Measurements from ENCODE around the gene SORCS3. TPM values are rescaled to one million over a fixed set of nuclear protein-coding genes. Genes with fewer than 3 reads are reported as not detected.

Gene SORCS3
- polyA plus RNA-seq, 3 donors, result not detected

- no peak overlapping the region for H3K27ac ChIP-seq (ENCODE audit: low read depth in 1 of 2, low read length in 2 of 2)
- H3K27me3 ChIP-seq (ENCODE audit: control insufficient read depth in 2 of 2, insufficient read depth in 2 of 2, low read length in 2 of 2), result no peaks in the 10 kb centered on the region
- H2AFZ ChIP-seq (ENCODE audit: insufficient read depth, low read depth, low read length, poor library complexity, severe bottlenecking), result no peak overlapping the region
- Mint-ChIP-seq H3K9me3 (peaks cover 0 to 3% (median 0%) of the 10 kb centered on the region in 7 donors), H3K36me3 (no peaks in the 10 kb centered on the region), H3K4me3 (no peak overlapping the region), H3K4me1 (no peaks in the 10 kb centered on the region), H3K27me3 (ENCODE audit: low read depth in 3 of 3) (peaks cover 1 to 7% (median 4%) of the 10 kb centered on the region in 3 donors), H3K27ac (no peak overlapping the region)
- no peaks in the 10 kb centered on the region for H3K9me3 ChIP-seq (replicated peaks in 1 of 2; ENCODE audit: control insufficient read depth in 1 of 2, insufficient read depth in 1 of 2, low read length in 2 of 2)
- intact Hi-C loops (cut with micrococcal nuclease), result no loop called here
- H3K79me2 ChIP-seq (ENCODE audit: insufficient read depth, low read length), result no peaks in the 10 kb centered on the region
- no peak for TF ChIP-seq CTCF (IDR thresholded peaks at IDR 0.05)
- no peak overlapping the region for H3K4me2 ChIP-seq (replicated peaks; ENCODE audit: extremely low read depth, low read length, poor library complexity, severe bottlenecking)
- H3K4me1 ChIP-seq (ENCODE audit: control insufficient read depth in 1 of 2, insufficient read depth in 2 of 2, low read length in 2 of 2), result no peaks in the 10 kb centered on the region
- no peaks in the 10 kb centered on the region for H4K20me1 ChIP-seq (ENCODE audit: insufficient read depth, low read length)
- H3K36me3 ChIP-seq (replicated peaks in 1 of 2; ENCODE audit: control insufficient read depth in 1 of 2, insufficient read depth in 2 of 2, low read length in 2 of 2), result no peaks in the 10 kb centered on the region
- no peak overlapping the region for H3K4me3 ChIP-seq (replicated peaks in 1 of 3; ENCODE audit: low read depth in 2 of 3, low read length in 3 of 3)
- H3K9ac ChIP-seq (ENCODE audit: insufficient read depth, low read length, poor library complexity, severe bottlenecking), result no peak overlapping the region
- no CpG with 5 or more reads among the region's 3 CpGs for WGBS (ENCODE audit: insufficient coverage)
- no peak for DNase-seq
Observed at GRCh38 chr10:104906112-104906511, 265.0 kb downstream of the SORCS3 start.

DNA sequence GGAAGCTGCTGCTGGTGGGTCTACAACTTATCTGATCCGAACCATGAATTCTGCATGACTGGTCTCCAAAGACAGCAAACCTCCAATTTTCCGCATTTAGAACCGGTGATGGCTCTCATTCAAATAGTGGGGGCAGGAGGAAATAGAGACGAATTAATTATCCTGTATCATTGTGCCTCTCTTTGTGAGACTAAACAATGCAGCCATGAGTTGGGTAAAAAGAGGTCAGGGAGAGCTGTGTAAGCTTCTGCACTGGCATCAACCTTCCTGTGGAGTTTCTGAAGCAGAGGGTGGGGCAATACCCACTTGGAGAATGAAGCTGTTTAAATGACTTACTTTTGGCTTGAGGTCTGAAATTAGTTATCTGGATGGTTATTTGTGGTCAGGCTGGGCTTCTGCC, 266.4 kb downstream of the SORCS3 start:
- DNase-seq, result no peak
- no peak for TF ChIP-seq CTCF (IDR thresholded peaks at IDR 0.05)
- no peaks in the 10 kb centered on the region for H3K4me1 Mint-ChIP-seq
- no peak overlapping the region for H3K27ac Mint-ChIP-seq
- H3K9me3 Mint-ChIP-seq, result peaks cover 0 to 4% (median 0%) of the 10 kb centered on the region in 7 donors
- no peak overlapping the region for H2AFZ ChIP-seq (ENCODE audit: insufficient read depth, low read depth, low read length, poor library complexity, severe bottlenecking)
- 60% methylated on average over 2 of the region's 4 CpGs for WGBS (ENCODE audit: insufficient coverage)
- no peaks in the 10 kb centered on the region for H3K9me3 ChIP-seq (replicated peaks in 1 of 2; ENCODE audit: control insufficient read depth in 1 of 2, insufficient read depth in 1 of 2, low read length in 2 of 2)
- H3K27me3 ChIP-seq (ENCODE audit: control insufficient read depth in 2 of 2, insufficient read depth in 2 of 2, low read length in 2 of 2), result no peaks in the 10 kb centered on the region
- no peak overlapping the region for H3K4me2 ChIP-seq (replicated peaks; ENCODE audit: extremely low read depth, low read length, poor library complexity, severe bottlenecking)
- no peak overlapping the region for H3K4me3 ChIP-seq (replicated peaks in 1 of 3; ENCODE audit: low read depth in 2 of 3, low read length in 3 of 3)
- H3K79me2 ChIP-seq (ENCODE audit: insufficient read depth, low read length), result no peaks in the 10 kb centered on the region
- no peaks in the 10 kb centered on the region for H3K36me3 Mint-ChIP-seq
- no peak overlapping the region for H3K9ac ChIP-seq (ENCODE audit: insufficient read depth, low read length, poor library complexity, severe bottlenecking)
- H3K36me3 ChIP-seq (replicated peaks in 1 of 2; ENCODE audit: control insufficient read depth in 1 of 2, insufficient read depth in 2 of 2, low read length in 2 of 2), result no peaks in the 10 kb centered on the region
- intact Hi-C loops (cut with micrococcal nuclease), result no loop called here
- H3K27me3 Mint-ChIP-seq (ENCODE audit: low read depth in 3 of 3), result peaks cover 1 to 7% (median 6%) of the 10 kb centered on the region in 3 donors
- H4K20me1 ChIP-seq (ENCODE audit: insufficient read depth, low read length), result no peaks in the 10 kb centered on the region
- no peaks in the 10 kb centered on the region for H3K4me1 ChIP-seq (ENCODE audit: control insufficient read depth in 1 of 2, insufficient read depth in 2 of 2, low read length in 2 of 2)
- no peak overlapping the region for H3K4me3 Mint-ChIP-seq
- H3K27ac ChIP-seq (ENCODE audit: low read depth in 1 of 2, low read length in 2 of 2), result no peak overlapping the region
